HepG2 (cell line): ENCODE measurements around the gene POC1B. TPM values are rescaled to one million over a fixed set of nuclear protein-coding genes. Genes with fewer than 3 reads are reported as not detected.

Experiments
- ASH2L ChIP-seq: fragments of 300-600, 200-600 bp; sonication (generic); IDR thresholded peaks from 2 replicates; pipeline ENCODE4 v1.7.0; 2017; ENCODE audit warnings: low read depth, mild to moderate bottlenecking, moderate library complexity, mixed read lengths, low read length; ENCODE audit not compliant: insufficient read length
- CBX1 ChIP-seq: IDR thresholded peaks from one replicate; pipeline ENCODE4 v1.6.1; 2016; ENCODE audit warnings: antibody characterized with exemption, low read depth
- CHD4 ChIP-seq: fragments of 200-600 bp; sonication (generic); IDR thresholded peaks from 2 replicates; pipeline ENCODE4 v1.7.0; 2017; ENCODE audit warnings: mild to moderate bottlenecking, low read length, borderline replicate concordance
- GTF3A ChIP-seq: sonication (generic); formaldehyde crosslinking; conservative IDR thresholded peaks from 2 replicates; pipeline ENCODE4 v1.4.0; 2020; ENCODE audit warnings: mild to moderate bottlenecking, missing genetic modification reagents
- HES4 ChIP-seq: sonication (generic); formaldehyde crosslinking; IDR thresholded peaks from 2 replicates; pipeline ENCODE4 v1.9.0; 2021; ENCODE audit warnings: mild to moderate bottlenecking, missing genetic modification reagents, borderline replicate concordance
- JUN ChIP-seq: sonication (generic); formaldehyde crosslinking; IDR thresholded peaks from 2 replicates; pipeline ENCODE4 v1.4.0; 2020; ENCODE audit warnings: mild to moderate bottlenecking, missing genetic modification reagents
- JUNB ChIP-seq: sonication (generic); formaldehyde crosslinking; IDR thresholded peaks from 2 replicates; pipeline ENCODE4 v1.8.0; 2022; ENCODE audit warnings: missing genetic modification reagents, mild to moderate bottlenecking, borderline replicate concordance
- KAT8 ChIP-seq: IDR thresholded peaks from 2 replicates; pipeline ENCODE4 v1.6.1; 2016; ENCODE audit warnings: missing genetic modification reagents, missing compliant biosample characterization
- MAFK ChIP-seq, 2 experiments: IDR thresholded peaks in 1 of 2; conservative IDR thresholded peaks in 1 of 2; 2 replicates each; pipeline ENCODE4 v1.6.1; 2011; ENCODE audit warnings: improper control_type of control experiment in 2 of 2, low read length in 2 of 2
- NR3C1 ChIP-seq: sonication (generic); formaldehyde crosslinking; IDR thresholded peaks from 2 replicates; pipeline ENCODE4 v1.4.0; 2020; ENCODE audit warnings: missing genetic modification reagents
- RAD51 ChIP-seq: fragments of 450-650 bp; IDR thresholded peaks from 2 replicates; pipeline ENCODE4 v1.6.1; 2016; ENCODE audit warnings: borderline replicate concordance
- SOX5 ChIP-seq: IDR thresholded peaks from 2 replicates; pipeline ENCODE4 v1.6.1; 2016; ENCODE audit warnings: borderline replicate concordance
- SOX6 ChIP-seq, 2 experiments: fragments of 450-650 bp in 1 of 2; sonication (generic) in 1 of 2; formaldehyde crosslinking in 1 of 2; IDR thresholded peaks; 2 replicates each; pipeline versions ENCODE4 v1.4.0 to v1.6.1; 2017 to 2020; ENCODE audit warnings: antibody characterized with exemption in 1 of 2, mild to moderate bottlenecking in 1 of 2, missing genetic modification reagents in 1 of 2
- ZIK1 ChIP-seq: sonication (generic); formaldehyde crosslinking; IDR thresholded peaks from 2 replicates; pipeline ENCODE4 v1.5.0; 2020; ENCODE audit warnings: mild to moderate bottlenecking, low read depth, missing genetic modification reagents, borderline replicate concordance
- ZNF138 ChIP-seq: sonication (generic); formaldehyde crosslinking; IDR thresholded peaks from 2 replicates; pipeline ENCODE4 v1.5.0; 2020; ENCODE audit warnings: mild to moderate bottlenecking, low read depth, missing genetic modification reagents
- ZNF232 ChIP-seq: sonication (generic); formaldehyde crosslinking; IDR thresholded peaks from 2 replicates; pipeline ENCODE4 v1.4.0; 2020; ENCODE audit warnings: missing genetic modification reagents, borderline replicate concordance
- ZNF30 ChIP-seq: sonication (generic); formaldehyde crosslinking; IDR thresholded peaks from 2 replicates; pipeline ENCODE4 v1.5.0; 2020; ENCODE audit warnings: mild to moderate bottlenecking, missing genetic modification reagents
- ZNF333 ChIP-seq: sonication (generic); formaldehyde crosslinking; IDR thresholded peaks from 2 replicates; pipeline ENCODE4 v1.4.0; 2020; ENCODE audit warnings: mild to moderate bottlenecking, missing genetic modification reagents, borderline replicate concordance
- ZNF564 ChIP-seq: sonication (generic); formaldehyde crosslinking; IDR thresholded peaks from 2 replicates; pipeline ENCODE4 v1.8.1; 2023; ENCODE audit warnings: mild to moderate bottlenecking, missing genetic modification reagents
- ZNF674 ChIP-seq: sonication (generic); formaldehyde crosslinking; IDR thresholded peaks from 2 replicates; pipeline ENCODE4 v1.5.0; 2020; ENCODE audit warnings: low read depth, mild to moderate bottlenecking, missing genetic modification reagents
- ZNF766 ChIP-seq: sonication (generic); formaldehyde crosslinking; IDR thresholded peaks from 2 replicates; pipeline ENCODE4 v1.5.0; 2020; ENCODE audit warnings: missing genetic modification reagents, borderline replicate concordance
- ZNF776 ChIP-seq: sonication (generic); formaldehyde crosslinking; IDR thresholded peaks from 2 replicates; pipeline ENCODE4 v1.4.0; 2020; ENCODE audit warnings: mild to moderate bottlenecking, missing genetic modification reagents
- ZNF777 ChIP-seq: sonication (generic); formaldehyde crosslinking; IDR thresholded peaks from 2 replicates; pipeline ENCODE4 v1.4.0; 2020; ENCODE audit warnings: missing genetic modification reagents
- ZNF879 ChIP-seq: sonication (generic); formaldehyde crosslinking; IDR thresholded peaks from 2 replicates; pipeline ENCODE4 v1.8.1; 2023; ENCODE audit warnings: missing genetic modification reagents
- polyA plus RNA-seq, 8 experiments: library from polyadenylated mRNA; depleted of rRNA in 3 of 8; stranded (reverse) in 7 of 8; unstranded in 1 of 8; fragments of >200 nt; fragmentation: Illumina TruSeq in 4 of 8; extraction: Trizol in 4 of 8; gene quantifications; 2 replicates each; pipeline versions ENCODE4 v1.2.1 to v1.2.3, GENCODE V29; 2011 to 2016; ENCODE audit warnings: low read depth in 4 of 8, missing spikeins in 1 of 8, mixed read lengths in 1 of 8; ENCODE audit not compliant: insufficient read depth in 1 of 8
- total RNA-seq, 5 experiments: library from RNA; depleted of rRNA; stranded (reverse); fragments of >200 nt; fragmentation: Illumina TruSeq; extraction: Trizol; gene quantifications; 2 replicates each; pipeline ENCODE4 v1.2.3, GENCODE V29; 2016; ENCODE audit warnings: low read depth in 1 of 5
- TF ChIP-seq, protein P1 (sequence below): sonication (generic); formaldehyde crosslinking; IDR thresholded peaks from 2 replicates; pipeline ENCODE4 v1.5.1; 2020; ENCODE audit warnings: missing genetic modification reagents, mild to moderate bottlenecking, borderline replicate concordance
- TF ChIP-seq, protein P2 (sequence below): sonication (generic); formaldehyde crosslinking; IDR thresholded peaks from 2 replicates; pipeline ENCODE4 v1.8.0; 2022; ENCODE audit warnings: mild to moderate bottlenecking, missing genetic modification reagents
- TF ChIP-seq, protein P3 (sequence below): conservative IDR thresholded peaks from 2 replicates; pipeline ENCODE4 v1.6.1; 2018; ENCODE audit warnings: missing genetic modification reagents
- TF ChIP-seq, protein P4 (sequence below): sonication (generic); formaldehyde crosslinking; IDR thresholded peaks from 2 replicates; pipeline ENCODE4 v1.4.0; 2020; ENCODE audit warnings: missing genetic modification reagents

The POC1B gene
- total and polyA plus RNA-seq, 2 of the 13 experiments (the other 11 are each of a cell fraction or from before 2014, with no cell fraction given), result 9.3 to 11.0 TPM

DNA sequence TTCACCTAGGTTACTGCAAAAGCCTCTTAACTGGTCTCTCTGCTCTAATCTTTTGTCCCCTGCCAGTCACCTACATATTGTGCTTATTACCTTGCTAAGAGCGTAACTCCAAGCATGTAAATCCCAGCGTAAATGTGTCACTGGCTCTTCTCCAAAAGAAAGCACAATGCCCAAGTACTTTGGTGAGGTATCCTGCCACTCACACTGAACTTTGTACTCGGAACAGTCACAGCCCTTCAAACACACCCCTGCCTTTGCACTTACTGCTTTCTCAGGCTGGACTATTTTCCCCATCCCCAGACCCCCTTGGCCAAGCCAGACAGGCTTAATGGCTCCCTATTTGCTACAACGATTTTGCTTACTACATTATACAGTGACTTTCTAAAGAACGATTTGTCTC is 33.0 kb downstream of the POC1B start (continued):
- no peak for TF ChIP-seq HES4 (CRISPR knock-in tag)
- TF ChIP-seq ZNF30, result no peak
- TF ChIP-seq SOX6 (IDR thresholded peaks at IDR 0.05), result no peak
- TF ChIP-seq SOX6 (CRISPR knock-in tag; IDR thresholded peaks at IDR 0.05), result peak; percentile 65
- TF ChIP-seq CBX1, result no peak
- TF ChIP-seq ZNF232 (CRISPR knock-in tag), result no peak
- no peak for TF ChIP-seq ZIK1
- no peak for TF ChIP-seq JUNB (CRISPR knock-in tag)
- TF ChIP-seq RAD51, result no peak
- TF ChIP-seq GTF3A (CRISPR knock-in tag), result no peak
- TF ChIP-seq ZNF138 (CRISPR knock-in tag), result no peak
- TF ChIP-seq ZNF766 (CRISPR knock-in tag), result no peak
- TF ChIP-seq CHD4, result no peak
- TF ChIP-seq, protein P1, sequence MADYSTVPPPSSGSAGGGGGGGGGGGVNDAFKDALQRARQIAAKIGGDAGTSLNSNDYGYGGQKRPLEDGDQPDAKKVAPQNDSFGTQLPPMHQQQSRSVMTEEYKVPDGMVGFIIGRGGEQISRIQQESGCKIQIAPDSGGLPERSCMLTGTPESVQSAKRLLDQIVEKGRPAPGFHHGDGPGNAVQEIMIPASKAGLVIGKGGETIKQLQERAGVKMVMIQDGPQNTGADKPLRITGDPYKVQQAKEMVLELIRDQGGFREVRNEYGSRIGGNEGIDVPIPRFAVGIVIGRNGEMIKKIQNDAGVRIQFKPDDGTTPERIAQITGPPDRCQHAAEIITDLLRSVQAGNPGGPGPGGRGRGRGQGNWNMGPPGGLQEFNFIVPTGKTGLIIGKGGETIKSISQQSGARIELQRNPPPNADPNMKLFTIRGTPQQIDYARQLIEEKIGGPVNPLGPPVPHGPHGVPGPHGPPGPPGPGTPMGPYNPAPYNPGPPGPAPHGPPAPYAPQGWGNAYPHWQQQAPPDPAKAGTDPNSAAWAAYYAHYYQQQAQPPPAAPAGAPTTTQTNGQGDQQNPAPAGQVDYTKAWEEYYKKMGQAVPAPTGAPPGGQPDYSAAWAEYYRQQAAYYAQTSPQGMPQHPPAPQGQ (CRISPR knock-in tag), result no peak
- TF ChIP-seq MAFK (conservative IDR thresholded peaks at IDR 0.05 in 1 of 2, IDR thresholded peaks at IDR 0.05 in 1 of 2; ENCODE audit: low read length in 2 of 2), result no peak
- no peak for TF ChIP-seq ZNF564 (CRISPR knock-in tag)
- no peak for TF ChIP-seq JUN (CRISPR knock-in tag)
- peak; percentile 48; the same call in 1 of the 2 replicates for TF ChIP-seq SOX5 (CRISPR knock-in tag)
- TF ChIP-seq, protein P2, sequence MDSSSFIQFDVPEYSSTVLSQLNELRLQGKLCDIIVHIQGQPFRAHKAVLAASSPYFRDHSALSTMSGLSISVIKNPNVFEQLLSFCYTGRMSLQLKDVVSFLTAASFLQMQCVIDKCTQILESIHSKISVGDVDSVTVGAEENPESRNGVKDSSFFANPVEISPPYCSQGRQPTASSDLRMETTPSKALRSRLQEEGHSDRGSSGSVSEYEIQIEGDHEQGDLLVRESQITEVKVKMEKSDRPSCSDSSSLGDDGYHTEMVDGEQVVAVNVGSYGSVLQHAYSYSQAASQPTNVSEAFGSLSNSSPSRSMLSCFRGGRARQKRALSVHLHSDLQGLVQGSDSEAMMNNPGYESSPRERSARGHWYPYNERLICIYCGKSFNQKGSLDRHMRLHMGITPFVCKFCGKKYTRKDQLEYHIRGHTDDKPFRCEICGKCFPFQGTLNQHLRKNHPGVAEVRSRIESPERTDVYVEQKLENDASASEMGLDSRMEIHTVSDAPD (CRISPR knock-in tag), result no peak
- TF ChIP-seq ASH2L, result no peak
- TF ChIP-seq KAT8 (CRISPR knock-in tag), result no peak
- TF ChIP-seq ZNF777 (CRISPR knock-in tag), result no peak
- TF ChIP-seq ZNF333, result no peak
- TF ChIP-seq, protein P3, sequence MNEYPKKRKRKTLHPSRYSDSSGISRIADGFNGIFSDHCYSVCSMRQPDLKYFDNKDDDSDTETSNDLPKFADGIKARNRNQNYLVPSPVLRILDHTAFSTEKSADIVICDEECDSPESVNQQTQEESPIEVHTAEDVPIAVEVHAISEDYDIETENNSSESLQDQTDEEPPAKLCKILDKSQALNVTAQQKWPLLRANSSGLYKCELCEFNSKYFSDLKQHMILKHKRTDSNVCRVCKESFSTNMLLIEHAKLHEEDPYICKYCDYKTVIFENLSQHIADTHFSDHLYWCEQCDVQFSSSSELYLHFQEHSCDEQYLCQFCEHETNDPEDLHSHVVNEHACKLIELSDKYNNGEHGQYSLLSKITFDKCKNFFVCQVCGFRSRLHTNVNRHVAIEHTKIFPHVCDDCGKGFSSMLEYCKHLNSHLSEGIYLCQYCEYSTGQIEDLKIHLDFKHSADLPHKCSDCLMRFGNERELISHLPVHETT (CRISPR knock-in tag), result no peak
- no peak for TF ChIP-seq NR3C1 (CRISPR knock-in tag)
- TF ChIP-seq ZNF776 (CRISPR knock-in tag), result no peak
- TF ChIP-seq, protein P4, sequence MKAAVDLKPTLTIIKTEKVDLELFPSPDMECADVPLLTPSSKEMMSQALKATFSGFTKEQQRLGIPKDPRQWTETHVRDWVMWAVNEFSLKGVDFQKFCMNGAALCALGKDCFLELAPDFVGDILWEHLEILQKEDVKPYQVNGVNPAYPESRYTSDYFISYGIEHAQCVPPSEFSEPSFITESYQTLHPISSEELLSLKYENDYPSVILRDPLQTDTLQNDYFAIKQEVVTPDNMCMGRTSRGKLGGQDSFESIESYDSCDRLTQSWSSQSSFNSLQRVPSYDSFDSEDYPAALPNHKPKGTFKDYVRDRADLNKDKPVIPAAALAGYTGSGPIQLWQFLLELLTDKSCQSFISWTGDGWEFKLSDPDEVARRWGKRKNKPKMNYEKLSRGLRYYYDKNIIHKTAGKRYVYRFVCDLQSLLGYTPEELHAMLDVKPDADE (CRISPR knock-in tag), result no peak
- no peak for TF ChIP-seq ZNF879 (CRISPR knock-in tag)
- no peak for TF ChIP-seq ZNF674 (CRISPR knock-in tag)
